A549 (cell line): Measurements from ENCODE around the gene CYP19A1.

Source experiments
- CTCF ChIP-seq: fragments of >200 bp; sonication (Bioruptor Twin); formaldehyde crosslinking; IDR thresholded peaks from 3 replicates; pipeline ENCODE4 v1.5.1; 2016
- EHMT2 ChIP-seq: fragments of 200-600 bp; sonication (generic); IDR thresholded peaks from 2 replicates; pipeline ENCODE4 v1.6.1; 2016; ENCODE audit warnings: antibody characterized with exemption, low read depth, mild to moderate bottlenecking, moderate library complexity
- JUNB ChIP-seq: fragments of >200 bp; sonication (Bioruptor Twin); formaldehyde crosslinking; IDR thresholded peaks from 2 replicates; pipeline ENCODE4 v1.6.1; 2016

- TF ChIP-seq JUNB, result no peak
- no peak for TF ChIP-seq EHMT2
- no peak for TF ChIP-seq CTCF
Observed at GRCh38 chr15:51319539-51319938, 18.9 kb downstream of the CYP19A1 start.
